K562 (cell line): ENCODE measurements around the gene CASR.

Experiments used
- ATF1 ChIP-seq, 2 experiments: fragments of 450-650 bp in 1 of 2; IDR thresholded peaks; 2 replicates each; pipeline ENCODE4 v1.6.1; 2016; ENCODE audit warnings: missing compliant biosample characterization in 1 of 2, missing genetic modification characterization in 1 of 2
- GABPA ChIP-seq: fragments of 200-800 bp; sonication (Bioruptor generic); conservative IDR thresholded peaks from 2 replicates; pipeline ENCODE4 v1.6.1; 2016; ENCODE audit warnings: low read depth, missing genetic modification characterization, missing compliant biosample characterization
- GATAD2B ChIP-seq: fragments of 450-650 bp; IDR thresholded peaks from 2 replicates; pipeline ENCODE4 v1.6.1; 2017; ENCODE audit warnings: mild to moderate bottlenecking, borderline replicate concordance
- HOXB6 ChIP-seq: fragments of 250-450 bp; sonication (Bioruptor Pico); IDR thresholded peaks from 2 replicates; pipeline ENCODE4 v1.5.1; 2022; ENCODE audit warnings: mild to moderate bottlenecking, borderline replicate concordance
- KLF6 ChIP-seq: fragments of 250-450 bp; sonication (Bioruptor Pico); IDR thresholded peaks from 2 replicates; pipeline ENCODE4 v1.4.0; 2020; ENCODE audit warnings: mild to moderate bottlenecking, moderate library complexity, borderline replicate concordance
- MAFK ChIP-seq: IDR thresholded peaks from 2 replicates; pipeline ENCODE4 v1.6.1; 2011; ENCODE audit warnings: low read length, improper control_type of control experiment
- NCOA2 ChIP-seq, 2 experiments: fragments of 450-650 bp; IDR thresholded peaks; 2 replicates each; pipeline ENCODE4 v1.6.1; 2018; ENCODE audit warnings: mild to moderate bottlenecking in 2 of 2, moderate library complexity in 1 of 2; ENCODE audit not compliant: partially characterized antibody in 2 of 2
- NFXL1 ChIP-seq: fragments of 450-650 bp; formaldehyde crosslinking; IDR thresholded peaks from 2 replicates; pipeline ENCODE4 v1.4.0; 2021; ENCODE audit warnings: mild to moderate bottlenecking
- SIN3A ChIP-seq, 2 experiments: fragments of 150-350 bp in 1 of 2; IDR thresholded peaks; 2 replicates each; pipeline ENCODE4 v1.6.1; 2011 to 2016; ENCODE audit warnings: borderline replicate concordance in 2 of 2, low read depth in 2 of 2, low read length in 2 of 2, mild to moderate bottlenecking in 2 of 2, moderate library complexity in 2 of 2; ENCODE audit not compliant: control insufficient read depth in 1 of 2
- SMAD1 ChIP-seq: fragments of 150-350 bp; IDR thresholded peaks from 2 replicates; pipeline ENCODE4 v1.6.1; 2014; ENCODE audit warnings: low read length, low read depth; ENCODE audit not compliant: partially characterized antibody
- SMC3 ChIP-seq: conservative IDR thresholded peaks from 2 replicates; pipeline ENCODE4 v1.6.1; 2011; ENCODE audit warnings: low read depth, low read length, improper control_type of control experiment; ENCODE audit not compliant: insufficient read depth
- ZNF174 ChIP-seq: fragments of 250-450 bp; sonication (Bioruptor Pico); IDR thresholded peaks from 2 replicates; pipeline ENCODE4 v1.4.0; 2020; ENCODE audit warnings: mild to moderate bottlenecking
- ZNF24 ChIP-seq: fragments of 450-650 bp; IDR thresholded peaks from 2 replicates; pipeline ENCODE4 v1.6.1; 2016
- TF ChIP-seq, protein P1 (sequence below): sonication (generic); formaldehyde crosslinking; IDR thresholded peaks from 2 replicates; pipeline ENCODE4 v1.8.0; 2022; ENCODE audit warnings: mild to moderate bottlenecking, missing genetic modification reagents

- TF ChIP-seq GATAD2B (no peak), ZNF174 (CRISPR knock-in tag) (no peak), HOXB6 (CRISPR knock-in tag) (no peak), KLF6 (CRISPR knock-in tag) (no peak), ATF1 (CRISPR knock-in tag; IDR thresholded peaks at IDR 0.05) (no peak), ATF1 (tag; IDR thresholded peaks at IDR 0.05) (no peak), SMC3 (no peak), MAFK (no peak), GABPA (no peak), SIN3A (IDR thresholded peaks at IDR 0.05; ENCODE audit: borderline replicate concordance in 2 of 2, control insufficient read depth in 1 of 2, low read depth in 2 of 2, low read length in 2 of 2) (no peak), NCOA2 (IDR thresholded peaks at IDR 0.05; ENCODE audit: partially characterized antibody in 2 of 2) (no peak), NFXL1 (CRISPR knock-in tag) (no peak), SMAD1 (no peak), ZNF24 (no peak)
- TF ChIP-seq, protein P1, sequence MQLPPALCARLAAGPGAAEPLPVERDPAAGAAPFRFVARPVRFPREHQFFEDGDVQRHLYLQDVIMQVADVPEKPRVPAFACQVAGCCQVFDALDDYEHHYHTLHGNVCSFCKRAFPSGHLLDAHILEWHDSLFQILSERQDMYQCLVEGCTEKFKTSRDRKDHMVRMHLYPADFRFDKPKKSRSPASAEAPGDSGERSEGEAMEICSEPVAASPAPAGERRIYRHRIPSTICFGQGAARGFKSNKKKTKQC (CRISPR knock-in tag): no peak
These were observed 2.9 kb downstream of the CASR start for GRCh38 chr3:122186372-122186771.
